ENCODE data around the gene CARD11. TPM values are rescaled to one million over a fixed set of nuclear protein-coding genes. Genes with fewer than 3 reads are reported as not detected.

Gene CARD11
- total and polyA plus RNA-seq, 10 donors = 30.3 to 72.6 (median 48.8) TPM

DNA sequence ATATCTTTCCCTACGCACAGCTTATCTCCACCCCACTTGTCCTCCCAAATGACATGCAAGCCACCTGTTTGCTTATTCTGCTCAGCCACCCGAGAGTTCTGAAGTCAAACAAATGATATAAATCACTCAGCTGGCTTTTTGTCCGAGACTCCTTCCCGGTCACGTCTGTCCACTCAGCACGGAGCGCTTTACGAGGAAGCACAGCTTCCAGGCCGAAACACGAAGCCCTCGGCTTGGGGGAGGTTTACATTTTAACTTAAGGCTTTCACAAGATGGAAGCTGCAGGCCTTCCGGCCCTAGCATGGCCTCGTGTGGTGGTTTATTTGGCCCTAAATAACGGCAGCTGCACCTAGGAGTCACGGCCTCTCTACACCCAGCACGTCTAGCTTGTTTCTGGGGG, 139.5 kb downstream of the CARD11 start:
- Histone ChIP-seq H3K9me3 (peaks cover 0 to 12% (median 8%) of the 10 kb centered on the region in 8 donors), H3K27ac (peak overlapping the region in 3 of 8 donors; percentile 53 to 69 (median 58)), H3K27me3 (replicated peaks in 1 of 7) (no peaks in the 10 kb centered on the region), H3K4me1 (peaks cover 0 to 30% (median 8%) of the 10 kb centered on the region in 6 donors), H3K4me3 (no peak overlapping the region), H3K36me3 (peaks cover 0 to 46% (median 28%) of the 10 kb centered on the region in 6 donors)
- TF ChIP-seq CTCF (IDR thresholded peaks at IDR 0.05 in 8 of 11, conservative IDR thresholded peaks at IDR 0.05 in 3 of 11) (no peak), POLR2A (IDR thresholded peaks at IDR 0.05) (no peak), POLR2AphosphoS5 (IDR thresholded peaks at IDR 0.05) (no peak)
- DNase-seq = no peak
- intact Hi-C loops (cut with DNase I; ENCODE audit: low total_unique reads) = no loop called here
- 76 to 89% (median 80%) methylated on average over 16 of the region's 16 CpGs for WGBS, 5 donors

DNA sequence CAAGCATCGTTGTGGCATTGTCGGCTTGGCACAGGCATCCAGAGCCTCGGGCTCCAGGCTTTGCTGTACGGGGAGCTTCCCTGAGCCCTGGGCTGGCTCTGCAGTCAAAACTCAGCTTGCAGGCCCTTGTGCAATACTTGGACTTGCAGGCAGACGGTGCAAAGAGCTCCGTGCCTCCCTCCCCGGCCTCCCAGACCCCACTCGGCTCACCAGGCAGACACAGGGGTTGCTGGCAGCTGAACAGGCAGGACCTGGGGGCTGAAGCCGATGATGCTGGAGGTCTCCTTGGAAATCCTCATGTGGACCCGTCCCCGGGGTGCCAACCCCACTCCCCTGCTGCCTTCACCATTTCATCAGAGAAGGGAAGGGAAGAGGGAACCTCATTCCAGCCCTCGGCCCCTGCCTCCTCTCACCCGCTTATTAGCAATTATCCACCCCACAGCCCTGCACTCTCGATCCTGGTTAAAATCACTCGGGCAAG, 139.9 kb downstream of the CARD11 start:
- H3K9me3 ChIP-seq = peaks cover 0 to 12% (median 8%) of the 10 kb centered on the region in 8 donors
- no peaks in the 10 kb centered on the region for H3K27me3 ChIP-seq (replicated peaks in 1 of 7)
- H3K36me3 ChIP-seq = peaks cover 0 to 43% (median 28%) of the 10 kb centered on the region in 6 donors
- TF ChIP-seq POLR2AphosphoS5 (IDR thresholded peaks at IDR 0.05) (peak in 1 of 3 donors; percentile 18), POLR2A (IDR thresholded peaks at IDR 0.05) (no peak)
- H3K4me1 ChIP-seq = peaks cover 0 to 30% (median 8%) of the 10 kb centered on the region in 6 donors
- peak overlapping the region in 4 of 8 donors; percentile 20 to 69 (median 56) for H3K27ac ChIP-seq
- no peak overlapping the region for H3K4me3 ChIP-seq
- 77 to 86% (median 80%) methylated on average over 13 to 15 of the region's 15 CpGs for WGBS, 5 donors
- intact Hi-C loops (cut with DNase I; ENCODE audit: low total_unique reads) = no loop called here
- no peak for DNase-seq

DNA sequence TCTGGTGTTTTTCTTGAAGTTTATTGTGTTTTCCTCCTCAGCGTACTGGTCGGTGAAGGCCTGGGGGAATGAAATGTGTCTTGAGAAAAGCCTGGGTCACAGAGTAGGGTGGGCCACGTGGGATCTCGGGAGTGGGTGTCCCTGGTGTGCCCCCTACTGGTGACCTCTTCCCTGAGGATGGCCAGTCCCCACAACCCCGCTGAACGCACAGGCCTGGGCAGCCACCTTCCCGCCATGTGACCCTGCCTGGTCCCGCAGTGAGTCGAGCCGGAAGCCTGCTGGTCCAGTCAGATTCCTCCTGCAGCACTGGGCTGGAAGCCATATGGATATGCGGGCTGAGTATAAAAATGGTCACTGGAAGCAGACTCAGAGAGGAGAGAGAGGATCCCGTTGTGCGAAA, 146.6 kb downstream of the CARD11 start:
- intact Hi-C loops (cut with DNase I; ENCODE audit: low total_unique reads) = no loop called here
- H3K27ac ChIP-seq = no peak overlapping the region
- H3K9me3 ChIP-seq = peaks cover 0 to 11% (median 6%) of the 10 kb centered on the region in 8 donors
- no peak overlapping the region for H3K4me3 ChIP-seq
- WGBS, 5 donors = 89 to 95% (median 92%) methylated on average over 9 to 13 of the region's 13 CpGs
- peaks cover 0 to 4% (median 0%) of the 10 kb centered on the region in 7 donors for H3K27me3 ChIP-seq (replicated peaks in 1 of 7)
- no peak for DNase-seq
- H3K4me1 ChIP-seq = peaks cover 0 to 38% (median 14%) of the 10 kb centered on the region in 6 donors
- H3K36me3 ChIP-seq = no peaks in the 10 kb centered on the region
- TF ChIP-seq POLR2A (IDR thresholded peaks at IDR 0.05) (no peak), CTCF (IDR thresholded peaks at IDR 0.05 in 8 of 11, conservative IDR thresholded peaks at IDR 0.05 in 3 of 11) (no peak), POLR2AphosphoS5 (IDR thresholded peaks at IDR 0.05) (no peak)

GRCh38 chr7:2896131-2896530, 147.5 kb downstream of the CARD11 start:
- intact Hi-C loops (cut with DNase I; ENCODE audit: low total_unique reads) = no loop called here
- 78 to 86% (median 84%) methylated on average over 10 of the region's 10 CpGs for WGBS, 5 donors
- DNase-seq = no peak
- H3K36me3 ChIP-seq = no peaks in the 10 kb centered on the region
- peaks cover 0 to 4% (median 0%) of the 10 kb centered on the region in 7 donors for H3K27me3 ChIP-seq (replicated peaks in 1 of 7)
- TF ChIP-seq POLR2A (IDR thresholded peaks at IDR 0.05) = no peak
- no peak overlapping the region for H3K4me3 ChIP-seq
- peaks cover 0 to 11% (median 6%) of the 10 kb centered on the region in 8 donors for H3K9me3 ChIP-seq
- H3K4me1 ChIP-seq = peaks cover 0 to 33% (median 14%) of the 10 kb centered on the region in 6 donors
- H3K27ac ChIP-seq = no peak overlapping the region

DNA sequence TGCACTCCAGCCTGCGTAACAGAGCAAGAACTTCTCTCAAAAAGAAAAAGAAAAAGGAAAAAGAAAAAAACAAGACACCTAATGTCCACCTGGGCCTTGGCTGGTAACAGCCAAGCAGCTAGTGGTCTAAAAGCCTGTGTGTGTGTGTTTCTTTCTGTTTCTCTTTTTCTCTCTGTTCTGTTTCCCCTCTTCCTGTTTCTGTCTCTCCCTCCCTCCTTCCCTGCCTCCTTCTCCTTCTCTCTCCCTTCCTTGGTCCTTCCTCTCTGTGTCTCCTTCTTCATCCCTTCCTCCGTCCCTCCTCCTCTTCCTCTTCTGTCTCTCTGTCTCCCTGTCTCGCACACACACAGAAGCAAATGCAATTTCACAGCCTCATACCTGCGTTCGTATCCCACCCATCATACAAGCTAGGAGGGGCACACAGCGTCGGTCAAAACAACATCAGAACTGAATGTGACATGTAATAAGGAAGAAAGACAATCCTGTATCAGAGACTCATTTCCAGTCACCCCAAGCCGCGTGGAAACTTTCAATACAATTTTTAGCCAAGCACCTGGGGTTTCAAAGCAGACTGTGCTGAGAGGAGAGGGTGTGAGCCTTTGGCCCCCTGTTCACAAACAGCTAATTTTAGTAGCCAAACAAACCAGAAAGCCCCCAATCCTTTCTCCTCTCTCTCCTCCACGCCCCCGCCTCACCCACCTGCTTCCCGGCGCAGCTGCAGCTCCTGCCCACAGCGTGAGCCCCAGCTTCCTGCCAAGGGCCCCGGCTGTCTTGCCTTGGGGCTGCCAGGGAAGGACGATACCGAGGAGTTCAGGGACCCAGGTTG, 149.3 kb downstream of the CARD11 start:
- Histone ChIP-seq H3K27me3 (replicated peaks in 1 of 7) (peaks cover 0 to 4% (median 0%) of the 10 kb centered on the region in 7 donors), H3K27ac (peak overlapping the region in 6 of 8 donors; percentile 25 to 71 (median 51)), H3K9me3 (peaks cover 0 to 11% (median 6%) of the 10 kb centered on the region in 8 donors), H3K36me3 (no peaks in the 10 kb centered on the region), H3K4me1 (peaks cover 0 to 33% (median 14%) of the 10 kb centered on the region in 6 donors), H3K4me3 (peak overlapping the region in 6 of 8 donors; percentile 2 to 61 (median 10))
- WGBS, 5 donors = 11 to 20% (median 18%) methylated on average over 17 of the region's 17 CpGs
- peak; percentile 88 for DNase-seq
- peak; percentile 46 to 81 (median 79) for TF ChIP-seq POLR2AphosphoS5 (IDR thresholded peaks at IDR 0.05)
- no peak for TF ChIP-seq CTCF (IDR thresholded peaks at IDR 0.05 in 8 of 11, conservative IDR thresholded peaks at IDR 0.05 in 3 of 11)
- TF ChIP-seq POLR2A (IDR thresholded peaks at IDR 0.05) = no peak
- intact Hi-C loops (cut with DNase I; ENCODE audit: low total_unique reads) = no loop called here

Data from spleen (tissue), 11 donors.